Endothelial cell of umbilical vein (primary cell): ENCODE measurements around the gene MICB. TPM values are rescaled to one million over a fixed set of nuclear protein-coding genes. Genes with fewer than 3 reads are reported as not detected.

Experiments
- BruUV-seq: library from RNA; stranded (reverse); fragments of 400-500 nt; replicated peaks from 2 replicates; lab custom pipeline; 2021; lab: Mats Ljungman, UMichigan
- CTCF ChIA-PET: fragments of 300-600, 350-600 bp; sonication (Branson Sonifier 250); formaldehyde crosslinking; loops from one replicate; lab custom pipeline; 2021; ENCODE audit warnings: antibody characterized with exemption, inconsistent platforms; lab: Charles Lee
- POLR2A ChIA-PET: fragments of 300-600, 350-600 bp; sonication (Branson Sonifier 250); formaldehyde crosslinking; loops from one replicate; lab custom pipeline; 2021; ENCODE audit warnings: antibody characterized with exemption, inconsistent platforms; lab: Charles Lee
- DNase-seq: peaks from one replicate; pipeline ENCODE4 v3.0.0-alpha.2; 2011; ENCODE audit warnings: low read depth, low spot score
- FAIRE-seq: peaks from 2 replicates; lab custom pipeline; 2011; peaks lifted over from hg19 to GRCh38; lab: Jason Lieb, UNC
- H2AFZ ChIP-seq: 2 replicates; pipeline ENCODE4 v1.6.0; 2012; ENCODE audit warnings: low read depth, low read length, control low read depth, inconsistent platforms
- H3K27ac ChIP-seq: 2 replicates; pipeline ENCODE4 v1.5.1; 2011; ENCODE audit warnings: low read depth, mild to moderate bottlenecking, control low read depth, low read length, moderate library complexity; ENCODE audit not compliant: insufficient read depth
- H3K27me3 ChIP-seq, 2 experiments: 2 replicates each; pipeline versions ENCODE4 v1.6.0 to v1.6.1; 2011; ENCODE audit warnings: low read length in 2 of 2, mixed read lengths in 1 of 2; ENCODE audit not compliant: control insufficient read depth in 2 of 2, insufficient read depth in 2 of 2
- H3K36me3 ChIP-seq, 2 experiments: 2 replicates in 1 of 2; 3 replicates in 1 of 2; pipeline ENCODE4 v1.5.1; 2011; ENCODE audit warnings: low read length in 2 of 2, mild to moderate bottlenecking in 1 of 2, moderate library complexity in 1 of 2; ENCODE audit not compliant: control insufficient read depth in 2 of 2, insufficient read depth in 2 of 2; ENCODE audit errors: extremely low read depth in 1 of 2
- H3K4me1 ChIP-seq: 3 replicates; pipeline ENCODE4 v1.5.1; 2011; ENCODE audit warnings: mild to moderate bottlenecking, low read length; ENCODE audit not compliant: control insufficient read depth, insufficient read depth; ENCODE audit errors: extremely low read depth
- H3K4me2 ChIP-seq: 2 replicates; pipeline ENCODE4 v1.6.1; 2011; ENCODE audit warnings: low read length, control low read depth, mixed read lengths; ENCODE audit not compliant: insufficient read depth
- H3K4me3 ChIP-seq, 3 experiments: fragments of 200-600 bp in 1 of 3; sonication (generic), shearing (Covaris generic) in 1 of 3; replicated peaks in 1 of 3; 2 replicates each; pipeline ENCODE4 v1.5.1; 2011 to 2016; ENCODE audit warnings: control low read depth in 3 of 3, low read length in 3 of 3, mild to moderate bottlenecking in 2 of 3, inconsistent platforms in 1 of 3, low read depth in 1 of 3, moderate library complexity in 1 of 3; ENCODE audit not compliant: insufficient read depth in 1 of 3
- H3K79me2 ChIP-seq: 2 replicates; pipeline ENCODE4 v1.6.0; 2012; ENCODE audit warnings: low read length, inconsistent platforms; ENCODE audit not compliant: control insufficient read depth, insufficient read depth
- H3K9ac ChIP-seq: replicated peaks from 2 replicates; pipeline ENCODE3; 2011; ENCODE audit warnings: low read length, control low read depth; ENCODE audit not compliant: insufficient read depth; ENCODE audit errors: extremely low read depth
- H3K9me1 ChIP-seq: replicated peaks from 3 replicates; pipeline ENCODE4 v1.6.0; 2011; ENCODE audit warnings: mild to moderate bottlenecking, low read length; ENCODE audit not compliant: control insufficient read depth, insufficient read depth; ENCODE audit errors: extremely low read depth
- H3K9me3 ChIP-seq: replicated peaks from 2 replicates; pipeline ENCODE4 v1.5.1; 2012; ENCODE audit warnings: low read length, inconsistent platforms; ENCODE audit not compliant: control insufficient read depth, insufficient read depth
- H4K20me1 ChIP-seq: replicated peaks from 2 replicates; pipeline ENCODE3; 2011; ENCODE audit warnings: mild to moderate bottlenecking, low read length; ENCODE audit not compliant: control insufficient read depth, insufficient read depth; ENCODE audit errors: extremely low read depth
- CTCF ChIP-seq, 2 donors: IDR thresholded peaks; 1 replicate in 1 of 2; 2 replicates in 1 of 2; pipeline ENCODE4 v1.5.1; 2011; ENCODE audit warnings: low read length in 2 of 2, mild to moderate bottlenecking in 2 of 2, moderate library complexity in 2 of 2, control low read depth in 1 of 2, inconsistent platforms in 1 of 2, low read depth in 1 of 2; ENCODE audit not compliant: insufficient read depth in 1 of 2; ENCODE audit errors: extremely low read depth in 1 of 2
- MAX ChIP-seq: IDR thresholded peaks from 2 replicates; pipeline ENCODE4 v1.6.1; 2011; ENCODE audit not compliant: insufficient read depth, insufficient read length
- POLR2A ChIP-seq: IDR thresholded peaks from 2 replicates; pipeline ENCODE4 v1.6.1; 2012; ENCODE audit warnings: low read depth, mild to moderate bottlenecking, control low read depth, low read length
- dilution Hi-C: fragments of 300-500 bp; cut with MboI; formaldehyde crosslinking; loops from one replicate; pipeline ENCODE4 v1.15.0; 2019; ENCODE audit warnings: low sequenced_read_pairs; ENCODE audit not compliant: extremely low pct_ligation_motif_present
- intact Hi-C: fragments of 100-400 bp; cut with micrococcal nuclease; formaldehyde crosslinking; loops from one replicate; pipeline ENCODE4 v1.10.0; 2022
- polyA plus RNA-seq, 4 experiments: library from polyadenylated mRNA; depleted of rRNA in 3 of 4; stranded (reverse) in 3 of 4; unstranded in 1 of 4; fragments of >200 nt; gene quantifications; 2 replicates each; pipeline versions ENCODE4 v1.2.1 to v1.2.3, GENCODE V29; 2011 to 2012; ENCODE audit warnings: missing spikeins in 1 of 4
- total RNA-seq: library from RNA; stranded (reverse); gene quantifications from 2 replicates; pipeline ENCODE4 v1.2.3, GENCODE V29; 2021

MICB gene
- total and polyA plus RNA-seq, 2 donors (not counting 3 experiments of a cell fraction or from before 2014, with no cell fraction given): 32.8 to 36.3 TPM

GRCh38 chr6:31546339-31546957 is 48.5 kb downstream of the MICB start, which contains the start of gene ATP6V1G2:
ATP6V1G2 (minus strand) TSS chr6:31546608; CDS start chr6:31546559, 49 bp downstream.
- POLR2A ChIA-PET: no interaction called here
- H3K4me2 ChIP-seq: peak within 1 kb of the TSS; percentile 87
- no peaks in the 10 kb centered on the region for H3K36me3 ChIP-seq
- TF ChIP-seq CTCF (IDR thresholded peaks at IDR 0.05; ENCODE audit: extremely low read depth in 1 of 2, insufficient read depth in 1 of 2, low read depth in 1 of 2, low read length in 2 of 2): peak; percentile 94 to 97
- no peak for TF ChIP-seq MAX
- no peak for TF ChIP-seq POLR2A
- H3K27ac ChIP-seq: peak within 1 kb of the TSS; percentile 87
- H3K4me1 ChIP-seq: peaks cover 20% of the 10 kb centered on the region
- H3K9me3 ChIP-seq: no peaks in the 10 kb centered on the region
- dilution Hi-C loops (no loop called here), intact Hi-C loops (loop anchor here (1.0 to 10.0 kb wide), 9 partner anchors 52 to 406 kb away; partner anchors contain the start of genes CLIC1, HSPA1B and MICA)
- H4K20me1 ChIP-seq: no peaks in the 10 kb centered on the region
- DNase-seq (peak; percentile 89), FAIRE-seq (peak; percentile 78)
- no TSS peak for BruUV-seq
- no peaks in the 10 kb centered on the region for H3K27me3 ChIP-seq
- peak within 1 kb of the TSS; percentile 96 for H3K9ac ChIP-seq
- CTCF ChIA-PET: interaction anchor here (0.9 to 31.0 kb wide), 10 partner anchors 10 to 250 kb away, joined by 3 to 1517 read pairs (median 3); partner anchors contain the start of genes GPANK1, LST1, LTB and NCR3
- H2AFZ ChIP-seq: peak within 1 kb of the TSS; percentile 43
- peak within 1 kb of the TSS; percentile 31 to 55 (median 34) for H3K4me3 ChIP-seq
- peaks cover 11% of the 10 kb centered on the region for H3K79me2 ChIP-seq
- H3K9me1 ChIP-seq: no peaks in the 10 kb centered on the region
